T-cell (primary cell): Measurements from ENCODE around the gene ABCA7. TPM values are rescaled to one million over a fixed set of nuclear protein-coding genes. Genes with fewer than 3 reads are reported as not detected.

Source experiments
- ATAC-seq, 4 experiments: fragments of 200-7000 bp in 3 of 4; fragments of 150-1000 bp in 1 of 4; cut with Tn5 transposase; replicated peaks in 1 of 4; 1 replicate in 3 of 4; 2 replicates in 1 of 4; pipeline ENCODE4 v1.10.0; 2021; ENCODE audit warnings: moderate library complexity in 3 of 4, mild to moderate bottlenecking in 2 of 4, moderate number of reproducible peaks in 1 of 4
- CTCF ChIA-PET, 2 donors: fragments of 300-600 bp; sonication (Branson Sonifier 250); formaldehyde crosslinking; loops; one replicate each; lab custom pipeline; 2022; ENCODE audit warnings: antibody characterized with exemption in 2 of 2; lab: Charles Lee
- POLR2A ChIA-PET, 2 donors: fragments of 300-600 bp; sonication (Branson Sonifier 250); formaldehyde crosslinking; loops; one replicate each; lab custom pipeline; 2022; ENCODE audit warnings: antibody characterized with exemption in 2 of 2; lab: Charles Lee
- DNase-seq, 35 experiments: peaks; one replicate each; pipeline versions ENCODE4 v3.0.0 to v3.0.0-alpha.2; 2013 to 2023
- H3K27ac ChIP-seq: one replicate; pipeline ENCODE4 v1.5.1; 2013; ENCODE audit warnings: low read length
- H3K27me3 ChIP-seq, 2 experiments: replicated peaks in 1 of 2; 1 replicate in 1 of 2; 2 replicates in 1 of 2; pipeline versions ENCODE4 v1.6.1 to v1.7.0; 2013; ENCODE audit warnings: low read length in 1 of 2, mixed read lengths in 1 of 2; ENCODE audit not compliant: control insufficient read depth in 2 of 2, insufficient read depth in 2 of 2; ENCODE audit errors: extremely low read depth in 1 of 2
- H3K36me3 ChIP-seq, 2 donors: 1 replicate in 1 of 2; 2 replicates in 1 of 2; pipeline versions ENCODE4 v1.6.1 to v1.7.0; 2013; ENCODE audit warnings: low read length in 1 of 2; ENCODE audit not compliant: control insufficient read depth in 2 of 2, insufficient read depth in 1 of 2; ENCODE audit errors: extremely low read depth in 1 of 2
- H3K4me1 ChIP-seq, 2 experiments: 1 replicate in 1 of 2; 2 replicates in 1 of 2; pipeline versions ENCODE4 v1.6.1 to v1.7.0; 2013; ENCODE audit warnings: low read length in 2 of 2, mixed read lengths in 1 of 2; ENCODE audit not compliant: insufficient read depth in 2 of 2, control insufficient read depth in 1 of 2; ENCODE audit errors: extremely low read depth in 1 of 2
- H3K4me3 ChIP-seq, 2 donors: 1 replicate in 1 of 2; 2 replicates in 1 of 2; pipeline versions ENCODE4 v1.5.1 to v1.7.0; 2013; ENCODE audit warnings: mild to moderate bottlenecking in 2 of 2, low read length in 1 of 2, moderate library complexity in 1 of 2; ENCODE audit not compliant: control insufficient read depth in 1 of 2; ENCODE audit errors: extremely low read depth in 1 of 2
- H3K9me3 ChIP-seq: 2 replicates; pipeline ENCODE4 v1.7.0; 2013
- H3K27ac Mint-ChIP-seq, 2 donors: one replicate each; pipeline ENCODE4 v1.8.0; 2020 to 2021; ENCODE audit warnings: mild to moderate bottlenecking in 2 of 2, mixed read lengths in 2 of 2
- H3K27me3 Mint-ChIP-seq, 2 donors: one replicate each; pipeline ENCODE4 v1.8.0; 2021 to 2022; ENCODE audit warnings: mixed read lengths in 2 of 2
- H3K36me3 Mint-ChIP-seq: one replicate; pipeline ENCODE4 v1.8.0; 2021; ENCODE audit warnings: mixed read lengths
- H3K4me1 Mint-ChIP-seq, 3 donors: one replicate each; pipeline ENCODE4 v1.8.0; 2020 to 2022; ENCODE audit warnings: mixed read lengths in 3 of 3, mild to moderate bottlenecking in 1 of 3
- H3K4me3 Mint-ChIP-seq, 3 donors: one replicate each; pipeline ENCODE4 v1.8.0; 2020 to 2022; ENCODE audit warnings: mild to moderate bottlenecking in 3 of 3, mixed read lengths in 3 of 3, moderate library complexity in 3 of 3
- H3K9me3 Mint-ChIP-seq, 3 donors: one replicate each; pipeline ENCODE4 v1.8.0; 2020 to 2022; ENCODE audit warnings: mixed read lengths in 3 of 3
- WGBS: methylation state at CpG from one replicate; pipeline ENCODE4 v1.1.5; 2013; ENCODE audit warnings: missing lambda C conversion rate; ENCODE audit not compliant: insufficient coverage; 5-methylcytosine and 5-hydroxymethylcytosine counted together
- total RNA-seq, 35 experiments: library from RNA in 6 of 35; stranded (reverse) in 6 of 35; fragments of 120-200 nt in 1 of 35; gene quantifications; one replicate each; pipeline versions ENCODE4 v1.2.1 to v1.2.4 and lab custom pipeline; 2013 to 2026

ABCA7 gene
- total RNA-seq, 5 donors from 2014 or later (not counting 1 experiment from before 2014, with no cell fraction given), result 166 to 217 (median 178) TPM

DNA sequence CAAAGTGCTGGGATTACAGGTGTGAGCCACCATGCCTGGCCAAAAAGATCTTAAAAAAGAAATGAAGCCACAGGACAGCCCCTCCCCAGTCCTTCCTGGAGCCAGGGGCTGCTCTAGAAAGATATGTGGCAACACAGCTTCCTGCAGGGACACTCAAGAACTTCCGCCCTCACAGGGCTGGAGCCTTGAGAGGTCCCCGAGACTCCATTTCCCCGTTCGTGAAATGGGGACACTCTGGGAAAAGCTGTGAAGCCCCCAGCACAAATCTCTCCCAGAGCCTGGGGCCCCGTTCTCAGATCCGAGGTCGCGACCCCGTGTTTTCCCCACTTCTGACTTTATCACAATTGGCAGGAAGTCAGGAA, 61.4 kb downstream of the ABCA7 start:
- H3K4me1 Mint-ChIP-seq, result peaks cover 42 to 54% (median 44%) of the 10 kb centered on the region in 3 donors
- WGBS, result 36% methylated on average over 9 of the region's 9 CpGs
- peak overlapping the region in 1 of 2 donors; percentile 64 for H3K4me3 ChIP-seq
- no peaks in the 10 kb centered on the region for H3K9me3 Mint-ChIP-seq
- POLR2A ChIA-PET, result interaction anchor here (0.6 kb wide), 2 partner anchors 27 to 794 kb away, joined by 3 to 5 read pairs; no protein-coding TSS in a partner anchor
- no peaks in the 10 kb centered on the region for H3K27me3 ChIP-seq
- H3K27ac Mint-ChIP-seq, result peak overlapping the region; percentile 82 to 86
- no peaks in the 10 kb centered on the region for H3K36me3 Mint-ChIP-seq
- CTCF ChIA-PET, result no interaction called here
- no peaks in the 10 kb centered on the region for H3K27me3 Mint-ChIP-seq
- H3K9me3 ChIP-seq, result no peaks in the 10 kb centered on the region
- H3K4me3 Mint-ChIP-seq, result peak overlapping the region in 2 of 3 donors; percentile 53 to 67
- H3K36me3 ChIP-seq, result peaks cover 0 to 2% of the 10 kb centered on the region in 2 donors
- H3K4me1 ChIP-seq, result peaks cover 10 to 73% of the 10 kb centered on the region in 2 experiments
- H3K27ac ChIP-seq, result peak overlapping the region; percentile 67
- ATAC-seq, result no peak
- DNase-seq, result peak in 1 of 35 experiments; percentile 43

DNA sequence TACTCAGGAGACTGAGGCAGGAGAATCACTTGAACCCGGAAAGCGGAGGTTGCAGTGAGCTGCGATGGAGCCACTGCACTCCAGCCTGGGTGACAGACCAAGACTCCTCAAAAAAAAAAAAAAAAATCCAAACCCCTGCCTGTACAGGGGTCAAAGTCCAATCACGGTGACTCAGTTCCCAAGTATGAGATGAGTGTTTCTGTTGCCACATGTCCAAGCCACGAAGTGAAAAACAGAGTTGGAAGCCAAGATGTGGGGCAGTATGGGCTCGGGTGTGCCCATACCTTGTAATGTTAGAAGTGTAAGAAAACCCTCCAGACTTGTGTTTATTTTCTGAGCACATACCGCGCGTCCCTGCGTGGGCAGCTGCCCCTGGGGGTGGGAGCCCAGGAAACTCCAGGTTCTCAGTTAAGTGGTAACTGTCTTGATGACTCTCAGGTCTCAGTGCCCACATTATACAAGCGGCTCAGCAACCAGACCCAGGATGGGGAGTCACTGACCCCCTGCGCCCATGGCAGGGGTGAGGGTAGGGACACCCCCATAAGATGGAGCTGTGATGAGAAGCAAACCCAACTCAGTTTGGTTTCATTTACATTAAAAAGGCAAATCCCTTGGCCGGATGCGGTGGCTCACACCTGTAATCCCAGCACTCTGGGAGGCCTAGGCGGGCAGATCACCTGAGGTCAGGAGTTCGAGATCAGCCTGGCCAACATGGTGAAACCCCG, 62.7 kb downstream of the ABCA7 start:
- DNase-seq (peak in 1 of 35 experiments; percentile 48), ATAC-seq (no peak)
- no peaks in the 10 kb centered on the region for H3K27me3 ChIP-seq
- no peaks in the 10 kb centered on the region for H3K27me3 Mint-ChIP-seq
- 23% methylated on average over 5 of the region's 17 CpGs for WGBS
- CTCF ChIA-PET, result interaction anchor here in 1 of 2 donors (1.2 kb wide), 1 partner anchor 90 kb away, joined by 3 read pairs; no protein-coding TSS in a partner anchor
- no peaks in the 10 kb centered on the region for H3K9me3 Mint-ChIP-seq
- H3K9me3 ChIP-seq, result no peaks in the 10 kb centered on the region
- peak overlapping the region in 2 of 3 donors; percentile 72 for H3K4me3 Mint-ChIP-seq
- peaks cover 8 to 75% of the 10 kb centered on the region in 2 experiments for H3K4me1 ChIP-seq
- H3K4me1 Mint-ChIP-seq, result peaks cover 41 to 53% (median 45%) of the 10 kb centered on the region in 3 donors
- POLR2A ChIA-PET, result interaction anchor here (0.6 to 0.7 kb wide), 3 partner anchors 33 to 66 kb away, joined by 3 to 7 read pairs (median 4); no protein-coding TSS in a partner anchor
- no peak overlapping the region for H3K4me3 ChIP-seq
- peak overlapping the region; percentile 89 to 93 for H3K27ac Mint-ChIP-seq
- H3K27ac ChIP-seq, result peak overlapping the region; percentile 79
- no peaks in the 10 kb centered on the region for H3K36me3 Mint-ChIP-seq
- peaks cover 0 to 9% of the 10 kb centered on the region in 2 donors for H3K36me3 ChIP-seq

DNA sequence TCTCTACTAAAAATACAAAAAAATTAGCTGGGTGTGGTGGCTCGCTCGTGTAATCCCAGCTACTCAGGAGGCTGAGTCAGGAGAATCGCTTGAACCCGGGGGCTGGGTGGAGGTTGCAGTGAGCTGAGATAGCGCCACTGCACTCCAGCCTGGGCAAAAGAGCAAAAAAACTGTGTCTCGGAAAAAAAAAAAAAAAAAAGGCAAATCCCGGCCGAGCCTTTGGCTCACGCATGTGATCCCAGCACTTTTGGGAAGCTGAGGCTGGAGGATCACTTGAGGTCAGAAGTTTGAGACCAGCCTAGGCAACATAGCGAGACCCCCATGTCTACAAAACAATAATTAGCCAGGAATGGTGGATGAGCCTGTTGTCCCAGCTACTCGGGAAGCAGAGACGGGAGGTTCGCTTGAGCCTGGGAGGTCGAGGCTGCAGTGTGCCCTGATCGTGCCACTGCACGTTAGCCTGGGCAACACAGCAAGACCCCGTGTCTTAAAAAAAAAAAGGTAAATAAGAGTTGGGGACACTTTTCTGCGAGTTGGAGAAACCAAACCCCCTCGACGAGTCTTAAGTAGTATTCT, 63.3 kb downstream of the ABCA7 start:
- peak overlapping the region; percentile 89 to 93 for H3K27ac Mint-ChIP-seq
- POLR2A ChIA-PET, result interaction anchor here (0.6 to 0.7 kb wide), 3 partner anchors 33 to 66 kb away, joined by 3 to 7 read pairs (median 4); no protein-coding TSS in a partner anchor
- Histone ChIP-seq H3K4me3 (peak overlapping the region in 1 of 2 donors; percentile 24), H3K4me1 (peaks cover 8 to 72% of the 10 kb centered on the region in 2 experiments), H3K27ac (peak overlapping the region; percentile 79), H3K36me3 (peaks cover 0 to 9% of the 10 kb centered on the region in 2 donors), H3K9me3 (no peaks in the 10 kb centered on the region), H3K27me3 (no peaks in the 10 kb centered on the region)
- H3K9me3 Mint-ChIP-seq, result no peaks in the 10 kb centered on the region
- ATAC-seq (no peak), DNase-seq (no peak)
- peaks cover 35 to 49% (median 42%) of the 10 kb centered on the region in 3 donors for H3K4me1 Mint-ChIP-seq
- CTCF ChIA-PET, result interaction anchor here in 1 of 2 donors (1.2 kb wide), 1 partner anchor 89 kb away, joined by 3 read pairs; no protein-coding TSS in a partner anchor
- 43% methylated on average over 13 of the region's 20 CpGs for WGBS
- no peaks in the 10 kb centered on the region for H3K27me3 Mint-ChIP-seq
- no peaks in the 10 kb centered on the region for H3K36me3 Mint-ChIP-seq
- peak overlapping the region; percentile 69 to 72 (median 72) for H3K4me3 Mint-ChIP-seq

DNA sequence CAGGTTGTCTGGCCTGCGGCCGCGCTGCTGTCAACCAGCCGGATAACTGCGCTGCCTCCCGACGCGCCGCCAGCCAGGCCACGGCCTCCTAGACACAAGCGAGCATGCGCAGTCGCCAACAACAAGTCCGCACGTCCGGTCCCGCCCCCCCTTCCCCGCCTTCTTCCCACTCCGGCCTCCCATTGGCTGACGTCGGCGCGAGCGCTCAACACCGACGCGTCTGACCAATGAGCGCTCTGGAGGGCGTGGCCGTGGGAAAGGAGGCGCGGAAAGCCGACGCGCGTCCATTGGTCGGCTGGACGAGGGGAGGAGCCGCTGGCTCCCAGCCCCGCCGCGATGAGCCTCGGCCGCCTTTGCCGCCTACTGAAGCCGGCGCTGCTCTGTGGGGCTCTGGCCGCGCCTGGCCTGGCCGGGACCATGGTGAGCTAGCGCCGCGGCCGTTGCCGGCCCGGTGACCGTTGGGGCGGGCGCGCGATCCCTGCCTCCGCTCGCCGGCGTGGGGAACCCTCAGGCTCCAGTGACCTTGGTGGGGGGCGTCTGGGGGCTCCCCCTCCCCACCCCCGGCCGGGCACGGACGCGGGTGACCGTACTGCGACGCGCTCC, 63.9 kb downstream of the ABCA7 start, which contains the start of gene GPX4:
Gene GPX4 (plus strand): TSS at position 287 of the 603 bp plus-strand sequence. CDS start 50 bp downstream, at position 337.
- 0% methylated on average over 65 of the region's 75 CpGs for WGBS

DNA sequence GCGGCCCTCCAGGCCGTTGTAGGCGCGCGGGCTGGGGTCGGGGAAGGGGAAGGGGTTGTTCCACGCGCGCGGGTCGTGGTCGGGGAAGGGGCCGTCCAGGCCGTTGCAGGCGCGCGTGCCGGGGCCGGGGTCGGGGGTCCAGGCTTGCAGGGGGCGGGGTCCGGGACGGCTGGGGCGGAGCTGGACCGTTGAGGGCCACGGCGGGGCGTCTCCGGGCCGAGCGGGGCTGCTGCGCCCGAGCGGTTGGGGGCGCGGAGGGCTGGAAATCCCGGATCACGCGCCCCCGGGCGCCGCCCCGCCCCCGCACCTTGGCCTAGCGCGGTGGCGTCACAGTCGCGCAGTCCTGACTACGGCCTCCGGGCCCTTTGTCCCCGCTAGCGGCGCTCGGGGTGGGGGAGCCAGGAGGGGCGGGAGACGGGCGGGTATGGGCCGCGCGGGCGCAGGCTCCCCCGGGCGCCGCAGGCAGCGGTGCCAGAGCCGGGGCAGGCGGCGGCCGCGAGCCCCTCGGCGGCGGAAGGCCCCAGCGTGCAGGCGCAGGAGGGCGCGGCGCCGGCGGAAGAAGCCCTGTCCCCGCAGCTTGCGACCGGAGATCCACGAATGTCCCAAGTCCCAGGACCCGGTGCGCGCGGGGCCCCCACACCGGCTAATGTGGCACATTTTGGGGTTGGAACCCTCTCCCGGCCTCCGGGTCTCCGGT, 64.6 kb downstream of the ABCA7 start:
- Mint-ChIP-seq H3K27ac (peak overlapping the region; percentile 49 to 83), H3K36me3 (no peaks in the 10 kb centered on the region), H3K4me1 (peaks cover 25 to 40% (median 35%) of the 10 kb centered on the region in 3 donors), H3K9me3 (no peaks in the 10 kb centered on the region), H3K27me3 (no peaks in the 10 kb centered on the region), H3K4me3 (peak overlapping the region; percentile 72 to 77 (median 74))
- Histone ChIP-seq H3K9me3 (no peaks in the 10 kb centered on the region), H3K4me3 (peak overlapping the region; percentile 74), H3K36me3 (peaks cover 0 to 9% of the 10 kb centered on the region in 2 donors), H3K4me1 (peaks cover 8 to 65% of the 10 kb centered on the region in 2 experiments), H3K27me3 (no peaks in the 10 kb centered on the region), H3K27ac (peak overlapping the region; percentile 78)
- WGBS, result under 1% methylated on average over 91 of the region's 93 CpGs
- DNase-seq (peak; percentile 40 to 86 (median 61)), ATAC-seq (peak; percentile 53 to 57 (median 56))
- ChIA-PET CTCF (no interaction called here), POLR2A (interaction anchor here (0.7 to 1.1 kb wide), 4 partner anchors 13 to 179 kb away, joined by 3 to 4 read pairs (median 3); no protein-coding TSS in a partner anchor)

More for the DNA sequence above, 63.9 kb downstream of the ABCA7 start, which contains the start of gene GPX4:
- Mint-ChIP-seq H3K36me3 (no peaks in the 10 kb centered on the region), H3K9me3 (no peaks in the 10 kb centered on the region), H3K4me3 (peak within 1 kb of the TSS; percentile 72 to 77 (median 74)), H3K27me3 (no peaks in the 10 kb centered on the region), H3K4me1 (peaks cover 30 to 46% (median 39%) of the 10 kb centered on the region in 3 donors), H3K27ac (peak within 1 kb of the TSS; percentile 89 to 93)
- ChIA-PET CTCF (no interaction called here), POLR2A (interaction anchor here (0.7 to 1.1 kb wide), 3 partner anchors 13 to 180 kb away, joined by 3 read pairs; no protein-coding TSS in a partner anchor)
- DNase-seq (peak; percentile 94 to 100 (median 98)), ATAC-seq (peak; percentile 86 to 90 (median 88))
- H3K4me3 ChIP-seq, result peak within 1 kb of the TSS; percentile 74
- peak within 1 kb of the TSS; percentile 79 for H3K27ac ChIP-seq
- H3K36me3 ChIP-seq, result peaks cover 0 to 9% of the 10 kb centered on the region in 2 donors
- peaks cover 8 to 70% of the 10 kb centered on the region in 2 experiments for H3K4me1 ChIP-seq
- H3K27me3 ChIP-seq, result no peaks in the 10 kb centered on the region
- no peaks in the 10 kb centered on the region for H3K9me3 ChIP-seq
